HCT116 (cell line): Measurements from ENCODE around the gene ELK3. TPM values are rescaled to one million over a fixed set of nuclear protein-coding genes. Genes with fewer than 3 reads are reported as not detected.

Source experiments
- ATAC-seq: fragments of 200-7000 bp; cut with Tn5 transposase; 2 replicates; pipeline ENCODE4 v1.9.1; 2020; ENCODE audit warnings: mild to moderate bottlenecking, moderate library complexity
- BruUV-seq: library from RNA; stranded (reverse); fragments of 400-500 nt; replicated peaks from 2 replicates; lab custom pipeline; 2021; lab: Mats Ljungman, UMichigan
- CTCF ChIA-PET: fragments of 300-600 bp; sonication (Branson Sonifier 250); formaldehyde crosslinking; loops from one replicate; lab custom pipeline; 2021; ENCODE audit warnings: antibody characterized with exemption; lab: Charles Lee
- POLR2A ChIA-PET: fragments of 300-600, 350-600 bp; sonication (Branson Sonifier 250); formaldehyde crosslinking; loops from one replicate; lab custom pipeline; 2021; ENCODE audit warnings: antibody characterized with exemption; lab: Charles Lee
- RAD21 ChIA-PET, 2 experiments: fragments of 300-600 bp; sonication (Branson Sonifier 250); formaldehyde crosslinking; loops; one replicate each; lab custom pipeline; 2023; ENCODE audit warnings: low total read pairs in 2 of 2; ENCODE audit not compliant: uncharacterized antibody in 2 of 2, unreplicated experiment in 2 of 2, low non-redundant PET in 1 of 2; lab: Charles Lee
- DNase-seq: peaks from one replicate; pipeline ENCODE4 v3.0.0-alpha.2; 2010; ENCODE audit warnings: low read depth, low spot score
- H2AFZ ChIP-seq: fragments of 200-600 bp; shearing (Covaris generic), sonication (generic); 2 replicates; pipeline ENCODE4 v1.6.1; 2017; ENCODE audit warnings: low read depth, mixed run types, mixed read lengths, antibody characterized with exemption, low read length; ENCODE audit not compliant: poor library complexity, severe bottlenecking
- H3K27ac ChIP-seq: 2 replicates; pipeline ENCODE4 v1.5.1; 2012; ENCODE audit warnings: low read depth, low read length
- H3K27me3 ChIP-seq: fragments of 200-600 bp; sonication (generic); 2 replicates; pipeline ENCODE4 v1.6.1; 2016; ENCODE audit warnings: mixed run types, low read length, mixed read lengths; ENCODE audit not compliant: insufficient read depth
- H3K36me3 ChIP-seq, 2 experiments: fragments of 200-500 bp in 1 of 2; fragments of 200-600 bp in 1 of 2; sonication (Bioruptor generic) in 1 of 2; sonication (generic) in 1 of 2; 2 replicates each; pipeline versions ENCODE4 v1.5.1 to v1.6.1; 2014 to 2016; ENCODE audit warnings: low read length in 2 of 2, inconsistent platforms in 1 of 2, mixed read lengths in 1 of 2, mixed run types in 1 of 2; ENCODE audit not compliant: insufficient read depth in 2 of 2, control insufficient read depth in 1 of 2
- H3K4me1 ChIP-seq, 2 experiments: fragments of 200-600 bp in 1 of 2; sonication (generic) in 1 of 2; 2 replicates each; pipeline versions ENCODE4 v1.5.1 to v1.6.1; 2012 to 2017; ENCODE audit warnings: low read length in 2 of 2, inconsistent platforms in 1 of 2, mild to moderate bottlenecking in 1 of 2, mixed read lengths in 1 of 2, mixed run types in 1 of 2, moderate library complexity in 1 of 2; ENCODE audit not compliant: insufficient read depth in 2 of 2, control insufficient read depth in 1 of 2
- H3K4me2 ChIP-seq: fragments of 200-600 bp; sonication (generic); 2 replicates; pipeline ENCODE4 v1.6.1; 2017; ENCODE audit warnings: mixed run types, low read length, mixed read lengths
- H3K4me3 ChIP-seq, 2 experiments: fragments of 200-600 bp in 1 of 2; sonication (generic) in 1 of 2; replicated peaks in 1 of 2; 2 replicates each; pipeline ENCODE4 v1.5.1; 2011 to 2016; ENCODE audit warnings: low read length in 2 of 2, control low read depth in 1 of 2, low read depth in 1 of 2, mild to moderate bottlenecking in 1 of 2, mixed read lengths in 1 of 2, mixed run types in 1 of 2
- H3K79me2 ChIP-seq: fragments of 200-600 bp; sonication (generic); 2 replicates; pipeline ENCODE4 v1.6.1; 2017; ENCODE audit warnings: mild to moderate bottlenecking, mixed run types, low read length, moderate library complexity, mixed read lengths; ENCODE audit not compliant: insufficient read depth
- H3K9ac ChIP-seq: fragments of 200-600 bp; sonication (generic); 2 replicates; pipeline ENCODE4 v1.6.1; 2016; ENCODE audit warnings: low read length, mixed read lengths
- H3K9me2 ChIP-seq: fragments of 200-600 bp; sonication (generic), shearing (Covaris generic); 2 replicates; pipeline ENCODE4 v1.6.1; 2017; ENCODE audit warnings: mixed run types, mild to moderate bottlenecking, moderate library complexity; ENCODE audit not compliant: insufficient read depth
- H3K9me3 ChIP-seq, 2 experiments: fragments of 200-500 bp in 1 of 2; fragments of 200-600 bp in 1 of 2; sonication (Bioruptor generic) in 1 of 2; sonication (generic) in 1 of 2; 2 replicates each; pipeline ENCODE4 v1.6.1; 2014 to 2017; ENCODE audit warnings: low read length in 2 of 2, mixed read lengths in 2 of 2, inconsistent platforms in 1 of 2, low read depth in 1 of 2, mild to moderate bottlenecking in 1 of 2, mixed run types in 1 of 2, moderate library complexity in 1 of 2; ENCODE audit not compliant: control insufficient read depth in 1 of 2, insufficient read depth in 1 of 2
- H4K20me1 ChIP-seq: fragments of 200-600 bp; sonication (generic), shearing (Covaris generic); 2 replicates; pipeline ENCODE4 v1.6.1; 2017; ENCODE audit warnings: mixed run types, mild to moderate bottlenecking, moderate library complexity; ENCODE audit not compliant: insufficient read depth
- CBX3 ChIP-seq: IDR thresholded peaks from 2 replicates; pipeline ENCODE4 v1.6.1; 2012; ENCODE audit warnings: low read depth
- EZH2 ChIP-seq: fragments of 200-600 bp; sonication (generic); IDR thresholded peaks from 2 replicates; pipeline ENCODE4 v1.6.1; 2017; ENCODE audit warnings: antibody characterized with exemption, mixed run types
- EZH2phosphoT487 ChIP-seq: fragments of 200-600 bp; IDR thresholded peaks from 2 replicates; pipeline ENCODE4 v1.6.1; 2018; ENCODE audit warnings: antibody characterized with exemption, borderline replicate concordance
- FOSL1 ChIP-seq: IDR thresholded peaks from 2 replicates; pipeline ENCODE4 v1.6.1; 2012; ENCODE audit warnings: low read depth
- POLR2A ChIP-seq: IDR thresholded peaks from 2 replicates; pipeline ENCODE4 v1.7.0; 2011; ENCODE audit warnings: borderline replicate concordance; ENCODE audit not compliant: insufficient read depth, insufficient read length; ENCODE audit errors: extremely low read depth
- SIN3A ChIP-seq: IDR thresholded peaks from 2 replicates; pipeline ENCODE4 v1.6.1; 2012; ENCODE audit warnings: low read depth
- YY1 ChIP-seq: IDR thresholded peaks from 2 replicates; pipeline ENCODE4 v1.6.1; 2011; ENCODE audit warnings: low read length, low read depth, moderate library complexity, mild to moderate bottlenecking; ENCODE audit not compliant: insufficient replicate concordance; ENCODE audit errors: extremely low read depth
- ZFX ChIP-seq: fragments of 450-650 bp; IDR thresholded peaks from 2 replicates; pipeline ENCODE4 v1.6.1; 2017
- ZNF274 ChIP-seq: fragments of 200-500 bp; sonication (Bioruptor generic); IDR thresholded peaks from 2 replicates; pipeline ENCODE4 v1.6.1; 2014; ENCODE audit warnings: mild to moderate bottlenecking, low read depth, low read length, inconsistent platforms
- intact Hi-C: fragments of 100-400 bp; cut with micrococcal nuclease; formaldehyde crosslinking; loops from 2 replicates; pipeline ENCODE4 v1.10.0; 2022
- total RNA-seq: library from RNA; stranded (reverse); gene quantifications from one replicate; pipeline ENCODE4 v1.2.1, GENCODE V29; 2021; ENCODE audit not compliant: unreplicated experiment
- TF ChIP-seq, protein P1 (sequence below): IDR thresholded peaks from 2 replicates; pipeline ENCODE4 v1.6.1; 2012; ENCODE audit warnings: low read depth
- TF ChIP-seq, protein P2 (sequence below): IDR thresholded peaks from 2 replicates; pipeline ENCODE4 v1.6.1; 2012

Gene ELK3
- total RNA-seq, 1 experiment from 2014 or later = 45.6 TPM

DNA sequence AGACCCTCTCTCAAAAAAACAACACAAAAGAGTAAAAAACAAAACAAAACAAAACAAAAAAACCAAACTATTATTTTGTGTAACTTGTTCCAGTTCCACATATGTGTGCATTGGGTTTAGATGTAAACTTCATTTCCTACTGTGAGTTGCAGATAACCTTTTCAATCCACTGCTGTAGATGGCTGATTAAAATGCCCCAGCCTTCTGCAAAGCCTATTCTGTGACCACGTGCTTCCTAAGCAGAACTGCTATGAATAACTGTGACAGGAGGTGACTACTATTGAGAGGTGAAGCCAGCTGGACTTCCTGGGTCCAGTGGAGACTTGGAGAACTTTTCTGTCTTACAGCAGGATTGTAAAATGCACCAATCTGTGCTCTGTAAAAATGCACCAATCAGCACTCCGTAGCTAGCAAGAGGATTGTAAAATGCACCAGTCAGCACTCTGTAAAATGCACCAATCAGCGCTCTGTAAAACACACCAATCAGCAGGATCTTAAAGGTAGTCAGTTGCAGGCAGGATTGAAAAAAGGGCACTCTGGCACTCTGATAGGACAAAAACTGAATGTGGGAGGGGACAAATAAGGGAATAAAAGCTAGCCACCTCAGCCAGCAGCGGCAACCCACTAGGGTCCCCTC, 10.3 kb upstream of the ELK3 start:
- RAD21 ChIA-PET = no interaction called here
- Histone ChIP-seq H3K79me2 (no peaks in the 10 kb centered on the region), H4K20me1 (no peaks in the 10 kb centered on the region), H3K27ac (no peak overlapping the region), H3K4me1 (no peaks in the 10 kb centered on the region), H3K27me3 (no peaks in the 10 kb centered on the region), H3K4me2 (no peak overlapping the region), H3K9me3 (no peaks in the 10 kb centered on the region), H3K9me2 (no peaks in the 10 kb centered on the region), H3K36me3 (no peaks in the 10 kb centered on the region), H2AFZ (no peak overlapping the region), H3K9ac (no peak overlapping the region), H3K4me3 (no peak overlapping the region)
- TF ChIP-seq ZFX (no peak), POLR2A (no peak), EZH2 (no peak), CBX3 (no peak), SIN3A (no peak), YY1 (no peak), FOSL1 (no peak), ZNF274 (no peak), EZH2phosphoT487 (no peak)
- TF ChIP-seq, protein P1, sequence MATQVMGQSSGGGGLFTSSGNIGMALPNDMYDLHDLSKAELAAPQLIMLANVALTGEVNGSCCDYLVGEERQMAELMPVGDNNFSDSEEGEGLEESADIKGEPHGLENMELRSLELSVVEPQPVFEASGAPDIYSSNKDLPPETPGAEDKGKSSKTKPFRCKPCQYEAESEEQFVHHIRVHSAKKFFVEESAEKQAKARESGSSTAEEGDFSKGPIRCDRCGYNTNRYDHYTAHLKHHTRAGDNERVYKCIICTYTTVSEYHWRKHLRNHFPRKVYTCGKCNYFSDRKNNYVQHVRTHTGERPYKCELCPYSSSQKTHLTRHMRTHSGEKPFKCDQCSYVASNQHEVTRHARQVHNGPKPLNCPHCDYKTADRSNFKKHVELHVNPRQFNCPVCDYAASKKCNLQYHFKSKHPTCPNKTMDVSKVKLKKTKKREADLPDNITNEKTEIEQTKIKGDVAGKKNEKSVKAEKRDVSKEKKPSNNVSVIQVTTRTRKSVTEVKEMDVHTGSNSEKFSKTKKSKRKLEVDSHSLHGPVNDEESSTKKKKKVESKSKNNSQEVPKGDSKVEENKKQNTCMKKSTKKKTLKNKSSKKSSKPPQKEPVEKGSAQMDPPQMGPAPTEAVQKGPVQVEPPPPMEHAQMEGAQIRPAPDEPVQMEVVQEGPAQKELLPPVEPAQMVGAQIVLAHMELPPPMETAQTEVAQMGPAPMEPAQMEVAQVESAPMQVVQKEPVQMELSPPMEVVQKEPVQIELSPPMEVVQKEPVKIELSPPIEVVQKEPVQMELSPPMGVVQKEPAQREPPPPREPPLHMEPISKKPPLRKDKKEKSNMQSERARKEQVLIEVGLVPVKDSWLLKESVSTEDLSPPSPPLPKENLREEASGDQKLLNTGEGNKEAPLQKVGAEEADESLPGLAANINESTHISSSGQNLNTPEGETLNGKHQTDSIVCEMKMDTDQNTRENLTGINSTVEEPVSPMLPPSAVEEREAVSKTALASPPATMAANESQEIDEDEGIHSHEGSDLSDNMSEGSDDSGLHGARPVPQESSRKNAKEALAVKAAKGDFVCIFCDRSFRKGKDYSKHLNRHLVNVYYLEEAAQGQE = no peak
- TF ChIP-seq, protein P2, sequence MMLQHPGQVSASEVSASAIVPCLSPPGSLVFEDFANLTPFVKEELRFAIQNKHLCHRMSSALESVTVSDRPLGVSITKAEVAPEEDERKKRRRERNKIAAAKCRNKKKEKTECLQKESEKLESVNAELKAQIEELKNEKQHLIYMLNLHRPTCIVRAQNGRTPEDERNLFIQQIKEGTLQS = no peak
- CTCF ChIA-PET = no interaction called here
- ATAC-seq (no peak), DNase-seq (no peak)
- intact Hi-C loops = no loop called here
- BruUV-seq = no TSS peak
- POLR2A ChIA-PET = no interaction called here
